HCT116 (cell line): ENCODE data around the gene LYST. TPM values are rescaled to one million over a fixed set of nuclear protein-coding genes. Genes with fewer than 3 reads are reported as not detected.

Source experiments
- ATAC-seq: fragments of 200-7000 bp; cut with Tn5 transposase; 2 replicates; pipeline ENCODE4 v1.9.1; 2020; ENCODE audit warnings: mild to moderate bottlenecking, moderate library complexity
- BruUV-seq: library from RNA; stranded (reverse); fragments of 400-500 nt; replicated peaks from 2 replicates; lab custom pipeline; 2021; lab: Mats Ljungman, UMichigan
- CTCF ChIA-PET: fragments of 300-600 bp; sonication (Branson Sonifier 250); formaldehyde crosslinking; loops from one replicate; lab custom pipeline; 2021; ENCODE audit warnings: antibody characterized with exemption; lab: Charles Lee
- POLR2A ChIA-PET: fragments of 300-600, 350-600 bp; sonication (Branson Sonifier 250); formaldehyde crosslinking; loops from one replicate; lab custom pipeline; 2021; ENCODE audit warnings: antibody characterized with exemption; lab: Charles Lee
- RAD21 ChIA-PET, 2 experiments: fragments of 300-600 bp; sonication (Branson Sonifier 250); formaldehyde crosslinking; loops; one replicate each; lab custom pipeline; 2023; ENCODE audit warnings: low total read pairs in 2 of 2; ENCODE audit not compliant: uncharacterized antibody in 2 of 2, unreplicated experiment in 2 of 2, low non-redundant PET in 1 of 2; lab: Charles Lee
- DNase-seq: peaks from one replicate; pipeline ENCODE4 v3.0.0-alpha.2; 2010; ENCODE audit warnings: low read depth, low spot score
- H2AFZ ChIP-seq: fragments of 200-600 bp; shearing (Covaris generic), sonication (generic); 2 replicates; pipeline ENCODE4 v1.6.1; 2017; ENCODE audit warnings: low read depth, mixed run types, mixed read lengths, antibody characterized with exemption, low read length; ENCODE audit not compliant: poor library complexity, severe bottlenecking
- H3K27ac ChIP-seq: 2 replicates; pipeline ENCODE4 v1.5.1; 2012; ENCODE audit warnings: low read depth, low read length
- H3K27me3 ChIP-seq: fragments of 200-600 bp; sonication (generic); 2 replicates; pipeline ENCODE4 v1.6.1; 2016; ENCODE audit warnings: mixed run types, low read length, mixed read lengths; ENCODE audit not compliant: insufficient read depth
- H3K36me3 ChIP-seq, 2 experiments: fragments of 200-500 bp in 1 of 2; fragments of 200-600 bp in 1 of 2; sonication (Bioruptor generic) in 1 of 2; sonication (generic) in 1 of 2; 2 replicates each; pipeline versions ENCODE4 v1.5.1 to v1.6.1; 2014 to 2016; ENCODE audit warnings: low read length in 2 of 2, inconsistent platforms in 1 of 2, mixed read lengths in 1 of 2, mixed run types in 1 of 2; ENCODE audit not compliant: insufficient read depth in 2 of 2, control insufficient read depth in 1 of 2
- H3K4me1 ChIP-seq, 2 experiments: fragments of 200-600 bp in 1 of 2; sonication (generic) in 1 of 2; 2 replicates each; pipeline versions ENCODE4 v1.5.1 to v1.6.1; 2012 to 2017; ENCODE audit warnings: low read length in 2 of 2, inconsistent platforms in 1 of 2, mild to moderate bottlenecking in 1 of 2, mixed read lengths in 1 of 2, mixed run types in 1 of 2, moderate library complexity in 1 of 2; ENCODE audit not compliant: insufficient read depth in 2 of 2, control insufficient read depth in 1 of 2
- H3K4me2 ChIP-seq: fragments of 200-600 bp; sonication (generic); 2 replicates; pipeline ENCODE4 v1.6.1; 2017; ENCODE audit warnings: mixed run types, low read length, mixed read lengths
- H3K4me3 ChIP-seq, 2 experiments: fragments of 200-600 bp in 1 of 2; sonication (generic) in 1 of 2; replicated peaks in 1 of 2; 2 replicates each; pipeline ENCODE4 v1.5.1; 2011 to 2016; ENCODE audit warnings: low read length in 2 of 2, control low read depth in 1 of 2, low read depth in 1 of 2, mild to moderate bottlenecking in 1 of 2, mixed read lengths in 1 of 2, mixed run types in 1 of 2
- H3K79me2 ChIP-seq: fragments of 200-600 bp; sonication (generic); 2 replicates; pipeline ENCODE4 v1.6.1; 2017; ENCODE audit warnings: mild to moderate bottlenecking, mixed run types, low read length, moderate library complexity, mixed read lengths; ENCODE audit not compliant: insufficient read depth
- H3K9ac ChIP-seq: fragments of 200-600 bp; sonication (generic); 2 replicates; pipeline ENCODE4 v1.6.1; 2016; ENCODE audit warnings: low read length, mixed read lengths
- H3K9me2 ChIP-seq: fragments of 200-600 bp; sonication (generic), shearing (Covaris generic); 2 replicates; pipeline ENCODE4 v1.6.1; 2017; ENCODE audit warnings: mixed run types, mild to moderate bottlenecking, moderate library complexity; ENCODE audit not compliant: insufficient read depth
- H3K9me3 ChIP-seq, 2 experiments: fragments of 200-500 bp in 1 of 2; fragments of 200-600 bp in 1 of 2; sonication (Bioruptor generic) in 1 of 2; sonication (generic) in 1 of 2; 2 replicates each; pipeline ENCODE4 v1.6.1; 2014 to 2017; ENCODE audit warnings: low read length in 2 of 2, mixed read lengths in 2 of 2, inconsistent platforms in 1 of 2, low read depth in 1 of 2, mild to moderate bottlenecking in 1 of 2, mixed run types in 1 of 2, moderate library complexity in 1 of 2; ENCODE audit not compliant: control insufficient read depth in 1 of 2, insufficient read depth in 1 of 2
- H4K20me1 ChIP-seq: fragments of 200-600 bp; sonication (generic), shearing (Covaris generic); 2 replicates; pipeline ENCODE4 v1.6.1; 2017; ENCODE audit warnings: mixed run types, mild to moderate bottlenecking, moderate library complexity; ENCODE audit not compliant: insufficient read depth
- CBX3 ChIP-seq: IDR thresholded peaks from 2 replicates; pipeline ENCODE4 v1.6.1; 2012; ENCODE audit warnings: low read depth
- EGR1 ChIP-seq: IDR thresholded peaks from 2 replicates; pipeline ENCODE4 v1.6.1; 2012; ENCODE audit warnings: low read depth
- ELF1 ChIP-seq: IDR thresholded peaks from 2 replicates; pipeline ENCODE4 v1.6.1; 2012; ENCODE audit warnings: low read depth, borderline replicate concordance
- EZH2 ChIP-seq: fragments of 200-600 bp; sonication (generic); IDR thresholded peaks from 2 replicates; pipeline ENCODE4 v1.6.1; 2017; ENCODE audit warnings: antibody characterized with exemption, mixed run types
- EZH2phosphoT487 ChIP-seq: fragments of 200-600 bp; IDR thresholded peaks from 2 replicates; pipeline ENCODE4 v1.6.1; 2018; ENCODE audit warnings: antibody characterized with exemption, borderline replicate concordance
- MAX ChIP-seq: IDR thresholded peaks from 2 replicates; pipeline ENCODE4 v1.6.1; 2012
- RAD21 ChIP-seq: IDR thresholded peaks from 2 replicates; pipeline ENCODE4 v1.6.1; 2012; ENCODE audit warnings: low read depth, mild to moderate bottlenecking
- REST ChIP-seq: IDR thresholded peaks from 2 replicates; pipeline ENCODE4 v1.6.1; 2012; ENCODE audit warnings: low read depth
- SP1 ChIP-seq: IDR thresholded peaks from 2 replicates; pipeline ENCODE4 v1.6.1; 2012; ENCODE audit warnings: low read depth
- SRF ChIP-seq: IDR thresholded peaks from 2 replicates; pipeline ENCODE4 v1.6.1; 2012; ENCODE audit warnings: low read depth
- ZBTB33 ChIP-seq: IDR thresholded peaks from 2 replicates; pipeline ENCODE4 v1.6.1; 2011; ENCODE audit warnings: mild to moderate bottlenecking, low read length, moderate library complexity; ENCODE audit not compliant: insufficient replicate concordance; ENCODE audit errors: extremely low read depth
- intact Hi-C: fragments of 100-400 bp; cut with micrococcal nuclease; formaldehyde crosslinking; loops from 2 replicates; pipeline ENCODE4 v1.10.0; 2022
- total RNA-seq: library from RNA; stranded (reverse); gene quantifications from one replicate; pipeline ENCODE4 v1.2.1, GENCODE V29; 2021; ENCODE audit not compliant: unreplicated experiment

The LYST gene
- total RNA-seq, 1 experiment from 2014 or later, result 6.6 TPM

- H4K20me1 ChIP-seq, result no peaks in the 10 kb centered on the region
Measured at GRCh38 chr1:235852887-235853286, 13.8 kb downstream of the LYST start.

More at GRCh38 chr1:235852887-235853286, 13.8 kb downstream of the LYST start:
- no peak overlapping the region for H3K4me2 ChIP-seq
- no peaks in the 10 kb centered on the region for H3K9me3 ChIP-seq
- no peaks in the 10 kb centered on the region; the same call in 1 of the 2 replicates for H3K79me2 ChIP-seq
- CTCF ChIA-PET, result interaction anchor here (1.4 to 2.4 kb wide), 2 partner anchors 10 to 119 kb away, joined by 5 to 9 read pairs; no protein-coding TSS in a partner anchor
- no peaks in the 10 kb centered on the region for H3K27me3 ChIP-seq
- intact Hi-C loops, result no loop called here
- H3K4me1 ChIP-seq, result no peaks in the 10 kb centered on the region
- POLR2A ChIA-PET, result no interaction called here
- no peaks in the 10 kb centered on the region for H3K36me3 ChIP-seq
- ATAC-seq (no peak), DNase-seq (no peak)
- no peak overlapping the region for H3K27ac ChIP-seq
- RAD21 ChIA-PET, result no interaction called here
- H3K9me2 ChIP-seq, result no peaks in the 10 kb centered on the region
- no peak for TF ChIP-seq CBX3
- TF ChIP-seq EGR1, result no peak
- TF ChIP-seq SP1, result no peak
- TF ChIP-seq REST, result no peak
- TF ChIP-seq EZH2phosphoT487, result no peak
- TF ChIP-seq ZBTB33, result no peak
- TF ChIP-seq SRF, result no peak
- TF ChIP-seq EZH2, result no peak
- no peak for TF ChIP-seq MAX
- TF ChIP-seq ELF1, result no peak
- TF ChIP-seq RAD21, result no peak
- no peak overlapping the region for H3K4me3 ChIP-seq
- no peak overlapping the region for H3K9ac ChIP-seq
- no peak overlapping the region for H2AFZ ChIP-seq
- no TSS peak for BruUV-seq
